Vagina (tissue), 2 donors: ENCODE measurements around the gene ALK. TPM values are rescaled to one million over a fixed set of nuclear protein-coding genes. Genes with fewer than 3 reads are reported as not detected.

Experiments
- DNase-seq, 2 donors: peaks; one replicate each; pipeline ENCODE4 v3.0.0-alpha.2; 2017; ENCODE audit errors: extremely low spot score in 2 of 2
- H3K27ac ChIP-seq: fragments of 200-600 bp; sonication (generic); one replicate; pipeline ENCODE4 v1.5.1; 2019
- H3K27me3 ChIP-seq: fragments of 200-600 bp; sonication (generic); one replicate; pipeline ENCODE4 v1.5.1; 2019
- H3K36me3 ChIP-seq, 2 donors: fragments of 200-600 bp; sonication (generic); one replicate each; pipeline ENCODE4 v1.5.1; 2017 to 2019
- H3K4me1 ChIP-seq: fragments of 200-600 bp; sonication (generic); one replicate; pipeline ENCODE4 v1.5.1; 2019
- H3K4me3 ChIP-seq, 2 donors: fragments of 200-600 bp; sonication (generic); 1 replicate in 1 of 2; 2 replicates in 1 of 2; pipeline ENCODE4 v1.5.1; 2016 to 2019
- H3K9me3 ChIP-seq: fragments of 200-600 bp; sonication (generic); one replicate; pipeline ENCODE4 v1.5.1; 2019
- CTCF ChIP-seq, 3 experiments: fragments of 450-650 bp in 2 of 3; fragments of 200-600 bp in 1 of 3; sonication (generic) in 1 of 3; IDR thresholded peaks; one replicate each; pipeline ENCODE4 v1.5.1; 2017 to 2019; ENCODE audit warnings: antibody characterized with exemption in 3 of 3, mild to moderate bottlenecking in 2 of 3, moderate library complexity in 2 of 3
- POLR2A ChIP-seq, 2 donors: fragments of 450-650 bp; IDR thresholded peaks; one replicate each; pipeline ENCODE4 v1.6.1; 2017; ENCODE audit warnings: antibody characterized with exemption in 2 of 2, mild to moderate bottlenecking in 2 of 2, moderate library complexity in 2 of 2
- POLR2AphosphoS5 ChIP-seq, 2 donors: sonication (generic); formaldehyde crosslinking; IDR thresholded peaks; one replicate each; pipeline ENCODE4 v1.9.0; 2017; ENCODE audit warnings: antibody characterized with exemption in 2 of 2, mild to moderate bottlenecking in 2 of 2, low read depth in 1 of 2; ENCODE audit not compliant: insufficient read depth in 1 of 2
- intact Hi-C: fragments of 100-400 bp; cut with DNase I; formaldehyde crosslinking; loops from one replicate; pipeline ENCODE4 v1.15.1; 2023
- total RNA-seq: library from RNA; depleted of rRNA; stranded (reverse); fragments of >200 nt; gene quantifications from one replicate; pipeline ENCODE4 v1.2.3, GENCODE V29; 2016

The ALK gene
- total RNA-seq, 1 donor from 2014 or later: 0.74 TPM

- no peaks in the 10 kb centered on the region for H3K36me3 ChIP-seq
- no peaks in the 10 kb centered on the region for H3K27me3 ChIP-seq
- no peak overlapping the region for H3K4me3 ChIP-seq
- intact Hi-C loops: no loop called here
- TF ChIP-seq POLR2AphosphoS5 (IDR thresholded peaks at IDR 0.05; ENCODE audit: insufficient read depth in 1 of 2, low read depth in 1 of 2) (no peak), POLR2A (IDR thresholded peaks at IDR 0.05) (no peak), CTCF (IDR thresholded peaks at IDR 0.05) (no peak)
- no peak overlapping the region for H3K27ac ChIP-seq
- DNase-seq: no peak
- H3K9me3 ChIP-seq: no peaks in the 10 kb centered on the region
- H3K4me1 ChIP-seq: no peaks in the 10 kb centered on the region
These were observed 642.4 kb downstream of the ALK start for GRCh38 chr2:29278966-29279365.

- Histone ChIP-seq H3K27me3 (no peaks in the 10 kb centered on the region), H3K27ac (no peak overlapping the region), H3K4me1 (no peaks in the 10 kb centered on the region), H3K9me3 (no peaks in the 10 kb centered on the region), H3K4me3 (no peak overlapping the region), H3K36me3 (no peaks in the 10 kb centered on the region)
- DNase-seq: no peak
- TF ChIP-seq POLR2A (IDR thresholded peaks at IDR 0.05) (no peak), CTCF (IDR thresholded peaks at IDR 0.05) (no peak), POLR2AphosphoS5 (IDR thresholded peaks at IDR 0.05; ENCODE audit: insufficient read depth in 1 of 2, low read depth in 1 of 2) (no peak)
- intact Hi-C loops: no loop called here
These were observed 645.2 kb downstream of the ALK start for GRCh38 chr2:29276151-29276550.

GRCh38 chr2:29275186-29275585, 646.2 kb downstream of the ALK start:
- Histone ChIP-seq H3K4me1 (no peaks in the 10 kb centered on the region), H3K27ac (no peak overlapping the region), H3K9me3 (no peaks in the 10 kb centered on the region), H3K27me3 (no peaks in the 10 kb centered on the region), H3K36me3 (no peaks in the 10 kb centered on the region), H3K4me3 (no peak overlapping the region)
- TF ChIP-seq POLR2AphosphoS5 (IDR thresholded peaks at IDR 0.05; ENCODE audit: insufficient read depth in 1 of 2, low read depth in 1 of 2) (no peak), CTCF (IDR thresholded peaks at IDR 0.05) (no peak), POLR2A (IDR thresholded peaks at IDR 0.05) (no peak)
- intact Hi-C loops: no loop called here
- DNase-seq: no peak

GRCh38 chr2:29273685-29274611, 647.4 kb downstream of the ALK start:
- Histone ChIP-seq H3K4me3 (no peak overlapping the region), H3K4me1 (no peaks in the 10 kb centered on the region), H3K27me3 (no peaks in the 10 kb centered on the region), H3K36me3 (no peaks in the 10 kb centered on the region), H3K27ac (no peak overlapping the region), H3K9me3 (no peaks in the 10 kb centered on the region)
- no peak for DNase-seq
- TF ChIP-seq CTCF (IDR thresholded peaks at IDR 0.05) (no peak), POLR2AphosphoS5 (IDR thresholded peaks at IDR 0.05; ENCODE audit: insufficient read depth in 1 of 2, low read depth in 1 of 2) (no peak), POLR2A (IDR thresholded peaks at IDR 0.05) (no peak)
- intact Hi-C loops: no loop called here
